Stimulated activated CD4-positive, alpha-beta T cell treated with anti-CD3 and anti-CD28 coated beads, Interleukin-4, amount 100 ng/mL, for 4 hours (primary cell): ENCODE data around the gene CDC42EP2.
"Not testable (repeated sequence)": the region's sequence is repeated elsewhere in the genome, so short reads cannot be mapped to it uniquely, and the experiment has no call there.

Experiments
- DNase-seq, 2 experiments: peaks; one replicate each; pipeline ENCODE4 v3.0.0-alpha.2; 2020

Gene CDC42EP2

GRCh38 chr11:65321076-65321475 is 6.4 kb downstream of the CDC42EP2 start:
- DNase-seq = no peak

- no peak for DNase-seq
Observed at GRCh38 chr11:65321828-65322485, 7.3 kb downstream of the CDC42EP2 start.

GRCh38 chr11:65323813-65324212 is 9.1 kb downstream of the CDC42EP2 start:
- DNase-seq = no peak

- DNase-seq = no peak
Observed at GRCh38 chr11:65325435-65325834, 10.8 kb downstream of the CDC42EP2 start.

- no peak for DNase-seq
Observed at GRCh38 chr11:65327021-65327420, 12.4 kb downstream of the CDC42EP2 start.

GRCh38 chr11:65329478-65329877 is 14.8 kb downstream of the CDC42EP2 start:
- no peak for DNase-seq

GRCh38 chr11:65329944-65330403 is 15.3 kb downstream of the CDC42EP2 start:
- DNase-seq = peak; percentile 70 to 77

GRCh38 chr11:65330544-65330943 is 15.9 kb downstream of the CDC42EP2 start:
- no peak for DNase-seq

- DNase-seq = not testable (repeated sequence)
Observed at GRCh38 chr11:65332591-65332990, 17.9 kb downstream of the CDC42EP2 start.

GRCh38 chr11:65334696-65335295 is 20.1 kb downstream of the CDC42EP2 start:
- DNase-seq = no peak

- DNase-seq = no peak
Observed at GRCh38 chr11:65338676-65339075, 24.0 kb downstream of the CDC42EP2 start.

GRCh38 chr11:65340226-65340625 is 25.6 kb downstream of the CDC42EP2 start:
- no peak for DNase-seq

GRCh38 chr11:65341856-65342255 is 27.2 kb downstream of the CDC42EP2 start:
- DNase-seq = no peak

GRCh38 chr11:65351511-65351910 is 36.8 kb downstream of the CDC42EP2 start:
- no peak for DNase-seq

GRCh38 chr11:65352783-65353182 is 38.1 kb downstream of the CDC42EP2 start:
- no peak for DNase-seq

- DNase-seq = no peak
Observed at GRCh38 chr11:65353376-65353775, 38.7 kb downstream of the CDC42EP2 start.

GRCh38 chr11:65353900-65354264 is 39.2 kb downstream of the CDC42EP2 start:
- DNase-seq = no peak

GRCh38 chr11:65354265-65355012 is 39.8 kb downstream of the CDC42EP2 start, which contains the start of gene TIGD3:
TSS of gene TIGD3 (plus strand) at chr11:65354751. CDS start at chr11:65355809, 1,058 bp downstream.
- DNase-seq = peak; percentile 95 to 97

GRCh38 chr11:65355013-65355775 is 40.5 kb downstream of the CDC42EP2 start:
- peak; percentile 45 to 71 for DNase-seq

GRCh38 chr11:65355776-65356393 is 41.2 kb downstream of the CDC42EP2 start:
- no peak for DNase-seq

- no peak for DNase-seq
Observed at GRCh38 chr11:65356394-65356972, 41.8 kb downstream of the CDC42EP2 start.

- no peak for DNase-seq
Observed at GRCh38 chr11:65357856-65358356, 43.2 kb downstream of the CDC42EP2 start.
